HG03196 (cell line): ENCODE measurements around the gene SUN1.

Experiments used
- ATAC-seq: cut with Tn5 transposase; IDR thresholded peaks from one replicate; pipeline ENCODE4 v1.9.1; 2021; ENCODE audit not compliant: unreplicated experiment

Gene SUN1

GRCh38 chr7:876077-876971, 44.0 kb downstream of the SUN1 start, which contains the start of gene GET4:
GET4 (plus strand) TSS chr7:876554; CDS start chr7:876646, 92 bp downstream.
- ATAC-seq, result peak; percentile 70

GRCh38 chr7:876972-877311, 44.7 kb downstream of the SUN1 start:
- ATAC-seq, result no peak

- no peak for ATAC-seq
These were observed 45.3 kb downstream of the SUN1 start for GRCh38 chr7:877312-878232.

GRCh38 chr7:879093-879492, 46.8 kb downstream of the SUN1 start:
- no peak for ATAC-seq

- ATAC-seq, result no peak
These were observed 47.4 kb downstream of the SUN1 start for GRCh38 chr7:879706-880105.

GRCh38 chr7:880450-880849, 48.2 kb downstream of the SUN1 start:
- no peak for ATAC-seq

- ATAC-seq, result no peak
These were observed 49.4 kb downstream of the SUN1 start for GRCh38 chr7:881441-882234.

GRCh38 chr7:882336-883035, 50.2 kb downstream of the SUN1 start:
- ATAC-seq, result no peak

- ATAC-seq, result no peak
These were observed 51.1 kb downstream of the SUN1 start for GRCh38 chr7:883055-884021.

- ATAC-seq, result no peak
These were observed 52.1 kb downstream of the SUN1 start for GRCh38 chr7:884191-885003.

GRCh38 chr7:885261-885892, 53.1 kb downstream of the SUN1 start:
- ATAC-seq, result no peak

- ATAC-seq, result no peak
These were observed 53.8 kb downstream of the SUN1 start for GRCh38 chr7:885893-886625.

- ATAC-seq, result no peak
These were observed 54.6 kb downstream of the SUN1 start for GRCh38 chr7:886626-887487.

- ATAC-seq, result no peak
These were observed 55.2 kb downstream of the SUN1 start for GRCh38 chr7:887488-887820.

GRCh38 chr7:888081-889024, 56.1 kb downstream of the SUN1 start:
- no peak for ATAC-seq
